Common myeloid progenitor, CD34-positive (primary cell): ENCODE data around the gene FRMD7.

ENCODE experiments used
- CTCF ChIA-PET: fragments of 350-600 bp; sonication (Branson Sonifier 250); formaldehyde crosslinking; loops from one replicate; lab custom pipeline; 2021; ENCODE audit warnings: antibody characterized with exemption; lab: Charles Lee
- POLR2A ChIA-PET: fragments of 350-600 bp; sonication (Branson Sonifier 250); formaldehyde crosslinking; loops from one replicate; lab custom pipeline; 2021; ENCODE audit warnings: antibody characterized with exemption; lab: Charles Lee
- DNase-seq, 3 donors: peaks; one replicate each; pipeline versions ENCODE4 v3.0.0 to v3.0.0-alpha.2; 2013
- H3K27ac ChIP-seq, 2 experiments: 1 replicate in 1 of 2; 2 replicates in 1 of 2; pipeline ENCODE4 v1.7.0; 2013; ENCODE audit warnings: inconsistent platforms in 2 of 2, low read length in 2 of 2, mild to moderate bottlenecking in 2 of 2, low read depth in 1 of 2, moderate library complexity in 1 of 2; ENCODE audit not compliant: severe bottlenecking in 2 of 2, insufficient read depth in 1 of 2, poor library complexity in 1 of 2
- H3K27me3 ChIP-seq, 5 experiments: replicated peaks in 2 of 5; 1 replicate in 3 of 5; 2 replicates in 2 of 5; pipeline versions ENCODE4 v1.6.1 to v1.7.0; 2013; ENCODE audit warnings: low read length in 4 of 5, mild to moderate bottlenecking in 2 of 5, moderate library complexity in 2 of 5, inconsistent platforms in 1 of 5; ENCODE audit not compliant: insufficient read depth in 5 of 5, control insufficient read depth in 4 of 5
- H3K36me3 ChIP-seq, 4 experiments: 1 replicate in 2 of 4; 2 replicates in 2 of 4; pipeline versions ENCODE4 v1.6.1 to v1.7.0; 2013; ENCODE audit warnings: low read length in 3 of 4, control low read depth in 1 of 4, mild to moderate bottlenecking in 1 of 4; ENCODE audit not compliant: control insufficient read depth in 4 of 4, insufficient read depth in 4 of 4
- H3K4me1 ChIP-seq, 4 experiments: 1 replicate in 3 of 4; 2 replicates in 1 of 4; pipeline versions ENCODE4 v1.6.1 to v1.7.1; 2013; ENCODE audit warnings: low read length in 3 of 4, mild to moderate bottlenecking in 3 of 4, control low read depth in 1 of 4, inconsistent platforms in 1 of 4, moderate library complexity in 1 of 4; ENCODE audit not compliant: control insufficient read depth in 4 of 4, insufficient read depth in 4 of 4; ENCODE audit errors: control extremely low read depth in 1 of 4
- H3K4me3 ChIP-seq, 7 experiments: 1 replicate in 4 of 7; 2 replicates in 3 of 7; pipeline versions ENCODE4 v1.5.1 to v1.7.0; 2013; ENCODE audit warnings: mild to moderate bottlenecking in 7 of 7, low read length in 6 of 7, moderate library complexity in 6 of 7, inconsistent platforms in 2 of 7, low read depth in 2 of 7, control low read depth in 1 of 7; ENCODE audit not compliant: insufficient read depth in 4 of 7, control insufficient read depth in 1 of 7; ENCODE audit errors: extremely low read depth in 1 of 7
- H3K9me3 ChIP-seq, 5 experiments: 1 replicate in 4 of 5; 2 replicates in 1 of 5; pipeline versions ENCODE4 v1.6.1 to v1.7.1; 2013; ENCODE audit warnings: low read length in 4 of 5, mild to moderate bottlenecking in 2 of 5, inconsistent platforms in 1 of 5, low read depth in 1 of 5, moderate library complexity in 1 of 5; ENCODE audit not compliant: control insufficient read depth in 4 of 5, insufficient read depth in 2 of 5; ENCODE audit errors: control extremely low read depth in 1 of 5
- WGBS: methylation state at CpG from one replicate; pipeline ENCODE4 v1.1.5; 2013; ENCODE audit not compliant: insufficient coverage; 5-methylcytosine and 5-hydroxymethylcytosine counted together

FRMD7 gene

DNA sequence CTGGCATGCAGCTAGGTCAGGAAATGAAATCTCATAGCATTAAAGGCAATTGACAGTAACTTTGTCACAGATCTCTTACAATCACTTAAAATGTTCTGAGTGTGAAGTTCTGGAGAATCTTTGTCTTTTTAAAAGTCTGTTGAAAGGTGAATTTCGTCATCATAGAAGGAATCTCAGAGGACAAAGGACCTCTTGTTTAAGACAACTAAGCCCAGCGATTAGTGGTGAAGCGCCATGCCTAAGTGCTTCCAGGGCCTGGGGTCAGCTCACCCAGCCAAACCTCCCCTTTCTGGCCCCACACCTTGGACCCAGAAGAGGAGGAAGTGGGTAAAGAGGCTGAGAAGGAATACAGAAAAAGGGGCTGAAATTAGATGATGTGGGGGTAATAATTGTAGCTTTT is 8.5 kb downstream of the FRMD7 start:
- H3K4me3 ChIP-seq, result no peak overlapping the region
- H3K27ac ChIP-seq, result no peak overlapping the region
- H3K36me3 ChIP-seq, result no peaks in the 10 kb centered on the region
- ChIA-PET CTCF (no interaction called here), POLR2A (no interaction called here)
- H3K4me1 ChIP-seq, result no peaks in the 10 kb centered on the region
- H3K27me3 ChIP-seq, result no peaks in the 10 kb centered on the region
- WGBS, result 64% methylated on average over 3 of the region's 3 CpGs
- H3K9me3 ChIP-seq, result no peaks in the 10 kb centered on the region
- DNase-seq, result no peak

GRCh38 chrX:132118358-132118757 is 9.5 kb downstream of the FRMD7 start:
- ChIA-PET CTCF (no interaction called here), POLR2A (no interaction called here)

DNA sequence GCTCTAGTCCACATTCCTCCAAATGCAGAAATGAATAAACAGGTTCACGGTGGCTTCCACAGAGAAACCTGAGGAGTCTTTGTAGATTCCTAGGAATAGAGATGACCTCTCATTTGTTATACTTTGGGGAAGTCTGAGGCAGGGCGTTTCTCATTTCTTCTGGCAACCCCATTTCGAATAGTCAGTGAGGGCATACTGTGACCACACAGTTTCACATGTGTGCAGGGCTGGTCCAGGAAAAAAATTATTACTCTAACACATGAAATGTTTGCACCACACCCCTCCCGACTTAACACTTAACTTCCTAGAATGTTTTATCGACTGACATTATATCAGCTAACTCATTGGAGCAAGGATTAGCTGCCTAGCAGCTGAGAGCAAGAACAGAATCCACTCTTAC is 12.0 kb downstream of the FRMD7 start:
- 79% methylated on average over 5 of the region's 5 CpGs for WGBS
- ChIA-PET POLR2A (no interaction called here), CTCF (no interaction called here)
- no peaks in the 10 kb centered on the region for H3K9me3 ChIP-seq
- H3K4me1 ChIP-seq, result no peaks in the 10 kb centered on the region
- H3K27ac ChIP-seq, result no peak overlapping the region
- H3K27me3 ChIP-seq, result peaks cover 0 to 6% (median 0%) of the 10 kb centered on the region in 5 experiments
- no peaks in the 10 kb centered on the region for H3K36me3 ChIP-seq
- no peak overlapping the region for H3K4me3 ChIP-seq
- no peak for DNase-seq

More at GRCh38 chrX:132118358-132118757, 9.5 kb downstream of the FRMD7 start:
- no peaks in the 10 kb centered on the region for H3K9me3 ChIP-seq
- no peak for DNase-seq
- H3K36me3 ChIP-seq, result no peaks in the 10 kb centered on the region
- no peak overlapping the region for H3K4me3 ChIP-seq
- no peaks in the 10 kb centered on the region for H3K27me3 ChIP-seq
- WGBS, result 97% methylated on average over 3 of the region's 4 CpGs
- no peaks in the 10 kb centered on the region for H3K4me1 ChIP-seq
- H3K27ac ChIP-seq, result no peak overlapping the region

DNA sequence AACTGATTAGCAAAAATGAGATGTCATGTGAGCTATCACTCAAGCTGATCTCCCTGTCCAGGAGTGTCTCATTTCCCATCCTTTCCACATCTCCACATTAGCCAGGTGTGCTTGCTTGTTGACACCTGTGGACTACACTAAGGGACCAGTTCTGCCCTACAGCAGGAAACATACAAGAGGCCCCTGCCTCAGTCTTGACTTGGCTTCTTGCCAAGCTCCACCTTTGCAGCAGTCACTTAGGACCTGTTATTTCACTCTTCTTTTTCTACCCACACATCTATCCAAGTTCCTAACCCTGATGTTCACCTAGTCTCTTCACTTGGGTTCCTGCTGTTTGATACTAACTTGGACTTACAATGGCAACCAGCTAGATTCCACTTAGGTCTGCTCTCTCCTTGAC is 13.2 kb downstream of the FRMD7 start:
- H3K36me3 ChIP-seq, result no peaks in the 10 kb centered on the region
- H3K9me3 ChIP-seq, result no peaks in the 10 kb centered on the region
- H3K4me1 ChIP-seq, result no peaks in the 10 kb centered on the region
- H3K27me3 ChIP-seq, result peaks cover 0 to 7% (median 0%) of the 10 kb centered on the region in 5 experiments
- no peak overlapping the region for H3K4me3 ChIP-seq
- DNase-seq, result no peak
- ChIA-PET POLR2A (no interaction called here), CTCF (interaction anchor here (0.9 kb wide), 1 partner anchor 23 kb away, joined by 3 read pairs; no protein-coding TSS in a partner anchor)
- no peak overlapping the region for H3K27ac ChIP-seq

- no peak for DNase-seq
- no peaks in the 10 kb centered on the region for H3K4me1 ChIP-seq
- peaks cover 0 to 7% (median 0%) of the 10 kb centered on the region in 5 experiments for H3K27me3 ChIP-seq
- no peaks in the 10 kb centered on the region for H3K9me3 ChIP-seq
- POLR2A ChIA-PET, result no interaction called here
- H3K36me3 ChIP-seq, result no peaks in the 10 kb centered on the region
- CTCF ChIA-PET, result no interaction called here
- H3K27ac ChIP-seq, result no peak overlapping the region
- H3K4me3 ChIP-seq, result no peak overlapping the region
Observed at GRCh38 chrX:132107291-132107690, 20.5 kb downstream of the FRMD7 start.

DNA sequence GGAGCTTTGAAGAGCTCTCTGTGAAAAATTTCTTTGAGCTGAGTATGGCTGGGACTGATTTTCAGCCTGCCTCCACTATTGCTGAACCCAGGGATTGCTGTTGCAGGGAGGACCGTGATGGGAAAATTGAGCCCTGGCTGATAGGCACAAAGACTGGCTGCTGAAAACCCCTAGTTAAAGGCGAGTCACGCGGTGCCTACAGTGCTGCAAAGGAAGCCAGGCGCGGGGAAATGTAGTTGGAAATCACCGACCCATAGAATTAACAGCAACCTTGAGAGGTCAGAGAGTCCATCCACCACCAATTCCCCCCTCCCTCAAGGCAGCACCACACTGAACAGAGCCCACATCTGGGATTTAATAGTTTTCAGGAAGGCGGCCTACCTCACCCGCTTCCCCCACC is 26.0 kb downstream of the FRMD7 start:
- Histone ChIP-seq H3K27me3 (peaks cover 0 to 17% (median 0%) of the 10 kb centered on the region in 5 experiments), H3K4me3 (no peak overlapping the region), H3K9me3 (peaks cover 0 to 1% (median 0%) of the 10 kb centered on the region in 5 experiments), H3K36me3 (no peaks in the 10 kb centered on the region), H3K4me1 (no peaks in the 10 kb centered on the region), H3K27ac (no peak overlapping the region)
- ChIA-PET POLR2A (no interaction called here), CTCF (interaction anchor here (1.2 to 1.4 kb wide), 3 partner anchors 9 to 513 kb away, joined by 3 read pairs; no protein-coding TSS in a partner anchor)
- DNase-seq, result no peak
- 65% methylated on average over 7 of the region's 9 CpGs for WGBS

DNA sequence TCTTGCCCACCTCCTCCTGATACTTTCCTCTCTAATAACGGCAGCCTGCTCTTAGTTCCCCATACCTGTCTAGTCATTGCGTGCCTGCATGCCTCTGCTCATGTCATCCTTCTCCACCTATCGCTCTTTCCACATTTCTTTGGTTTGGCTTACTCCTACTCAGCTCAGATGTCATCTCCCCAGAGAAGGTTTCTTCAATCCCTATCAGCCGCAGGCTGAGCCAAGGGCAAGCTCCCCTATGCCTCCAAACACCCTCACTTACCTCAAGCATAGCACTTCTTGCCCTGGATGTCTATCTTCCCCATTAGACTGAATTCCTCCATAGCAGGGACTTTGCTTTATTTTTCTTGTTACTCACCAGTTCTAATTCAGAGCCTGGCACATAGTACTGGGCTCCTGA is 26.6 kb downstream of the FRMD7 start:
- H3K27me3 ChIP-seq, result peaks cover 0 to 17% (median 0%) of the 10 kb centered on the region in 5 experiments
- no peak overlapping the region for H3K27ac ChIP-seq
- ChIA-PET POLR2A (no interaction called here), CTCF (interaction anchor here (1.2 kb wide), 1 partner anchor 9 kb away, joined by 3 read pairs; no protein-coding TSS in a partner anchor)
- no peak overlapping the region for H3K4me3 ChIP-seq
- no peaks in the 10 kb centered on the region for H3K4me1 ChIP-seq
- H3K9me3 ChIP-seq, result peaks cover 0 to 1% (median 0%) of the 10 kb centered on the region in 5 experiments
- WGBS, result 84% methylated on average over 4 of the region's 4 CpGs
- DNase-seq, result no peak
- H3K36me3 ChIP-seq, result no peaks in the 10 kb centered on the region
